IPS DF 19.7 (cell line): ENCODE results near the gene SAFB2.

Source experiments
- DNase-seq: peaks from one replicate; pipeline ENCODE4 v3.0.0-alpha.2; 2013; ENCODE audit warnings: low read depth, low spot score

SAFB2 gene

GRCh38 chr19:5579697-5580096 is 42.9 kb downstream of the SAFB2 start:
- DNase-seq: no peak

- no peak for DNase-seq
Observed at GRCh38 chr19:5579286-5579685, 43.3 kb downstream of the SAFB2 start.

- no peak for DNase-seq
Observed at GRCh38 chr19:5578097-5578846, 44.3 kb downstream of the SAFB2 start.

- DNase-seq: no peak
Observed at GRCh38 chr19:5575590-5575989, 47.0 kb downstream of the SAFB2 start.

GRCh38 chr19:5572556-5573286 is 49.9 kb downstream of the SAFB2 start:
- DNase-seq: no peak

GRCh38 chr19:5571777-5572176 is 50.8 kb downstream of the SAFB2 start:
- no peak for DNase-seq

GRCh38 chr19:5567970-5568407 is 54.6 kb downstream of the SAFB2 start:
- DNase-seq: no peak

GRCh38 chr19:5567360-5567969 is 55.1 kb downstream of the SAFB2 start, which contains the start of gene TINCR:
Gene TINCR, minus strand, starts transcription at chr19:5567953.
- no peak for DNase-seq

GRCh38 chr19:5564930-5565329 is 57.6 kb downstream of the SAFB2 start:
- DNase-seq: no peak

- DNase-seq: no peak
Observed at GRCh38 chr19:5563935-5564612, 58.5 kb downstream of the SAFB2 start.

GRCh38 chr19:5563008-5563431 is 59.6 kb downstream of the SAFB2 start:
- no peak for DNase-seq

- no peak for DNase-seq
Observed at GRCh38 chr19:5562280-5562679, 60.3 kb downstream of the SAFB2 start.

- DNase-seq: no peak
Observed at GRCh38 chr19:5561559-5561958, 61.0 kb downstream of the SAFB2 start.

GRCh38 chr19:5560156-5560555 is 62.4 kb downstream of the SAFB2 start:
- no peak for DNase-seq

GRCh38 chr19:5559804-5560133 is 62.8 kb downstream of the SAFB2 start:
- no peak for DNase-seq

GRCh38 chr19:5558101-5558621 is 64.4 kb downstream of the SAFB2 start:
- no peak for DNase-seq

- DNase-seq: no peak
Observed at GRCh38 chr19:5557691-5558090, 64.9 kb downstream of the SAFB2 start.

- no peak for DNase-seq
Observed at GRCh38 chr19:5554828-5555227, 67.7 kb downstream of the SAFB2 start.

- DNase-seq: no peak
Observed at GRCh38 chr19:5553892-5554291, 68.7 kb downstream of the SAFB2 start.

- DNase-seq: no peak
Observed at GRCh38 chr19:5547881-5548280, 74.7 kb downstream of the SAFB2 start.

GRCh38 chr19:5545984-5546383 is 76.6 kb downstream of the SAFB2 start:
- no peak for DNase-seq

- DNase-seq: no peak
Observed at GRCh38 chr19:5545051-5545450, 77.5 kb downstream of the SAFB2 start.
